Right lobe of liver (tissue), 6 donors: Measurements from ENCODE around the gene CLMN. TPM values are rescaled to one million over a fixed set of nuclear protein-coding genes. Genes with fewer than 3 reads are reported as not detected.

ENCODE experiments used
- ATAC-seq, 4 donors: fragments of 200-7000 bp; cut with Tn5 transposase; one replicate each; pipeline ENCODE4 v1.9.1; 2020; ENCODE audit warnings: mild to moderate bottlenecking in 4 of 4, moderate library complexity in 4 of 4
- DNase-seq, 3 donors: peaks; one replicate each; pipeline ENCODE4 v3.0.0-alpha.2; 2020
- H3K27ac ChIP-seq, 3 donors: fragments of 200-600 bp; one replicate each; pipeline ENCODE4 v1.8.0; 2022
- H3K27me3 ChIP-seq, 2 donors: fragments of 200-600 bp; one replicate each; pipeline ENCODE4 v1.8.0; 2022
- H3K36me3 ChIP-seq, 4 donors: fragments of 200-600 bp; sonication (generic) in 1 of 4; one replicate each; pipeline versions ENCODE4 v1.5.1 to v1.8.0; 2017 to 2022; ENCODE audit warnings: control low read depth in 1 of 4
- H3K4me1 ChIP-seq, 4 donors: fragments of 200-600 bp; sonication (generic) in 1 of 4; one replicate each; pipeline versions ENCODE4 v1.5.1 to v1.8.0; 2017 to 2022; ENCODE audit warnings: control low read depth in 1 of 4
- H3K4me3 ChIP-seq, 3 donors: fragments of 200-600 bp; one replicate each; pipeline ENCODE4 v1.8.0; 2022
- H3K9me3 ChIP-seq, 4 donors: fragments of 200-600 bp; sonication (generic) in 1 of 4; one replicate each; pipeline versions ENCODE4 v1.5.1 to v1.8.0; 2017 to 2022; ENCODE audit warnings: control low read depth in 1 of 4
- POLR2A ChIP-seq: fragments of 450-650 bp; IDR thresholded peaks from one replicate; pipeline ENCODE4 v1.6.1; 2017; ENCODE audit warnings: antibody characterized with exemption, mild to moderate bottlenecking
- WGBS: methylation state at CpG from one replicate; pipeline ENCODE4 v1.1.6; 2018; ENCODE audit warnings: low coverage, low lambda C conversion rate; ENCODE audit not compliant: insufficient coverage; ENCODE audit errors: missing lambda C conversion rate; 5-methylcytosine and 5-hydroxymethylcytosine counted together
- intact Hi-C, 2 donors: fragments of 100-400 bp; cut with DNase I; formaldehyde crosslinking; loops; one replicate each; pipeline versions ENCODE4 v1.11.2 to v1.14.1; 2022
- total RNA-seq, 6 experiments: library from RNA; depleted of rRNA in 2 of 6; stranded (reverse); fragments of >200 nt in 2 of 6; fragmentation: NEBNext Ultra II Directional in 3 of 6; extraction: Animal tissue kit (Norgen Biotek cat#: 25700) in 3 of 6; gene quantifications; one replicate each; pipeline versions ENCODE4 v1.1.0 to v1.2.4, GENCODE V29; 2016 to 2023
- TF ChIP-seq, protein P1 (sequence below), 4 donors: fragments of 200-600 bp in 3 of 4; fragments of 450-650 bp in 1 of 4; IDR thresholded peaks; one replicate each; pipeline versions ENCODE4 v1.5.1 to v1.8.0; 2016 to 2022; ENCODE audit warnings: antibody characterized with exemption in 4 of 4, mild to moderate bottlenecking in 2 of 4
- donor health status: DM: no; HTN: yes; CAD: no.
- donor health status: DM: no; HTN: no; CAD: no.
- donor health status: DM: no; HTN: no; CAD: no.
- donor health status: DM: no; HTN: yes; CAD: no.
- donor health status: DM: no; HTN: yes; CAD: no.

CLMN gene
- total RNA-seq, 6 experiments from 2014 or later, result 18.4 to 91.8 (median 47.8) TPM

DNA sequence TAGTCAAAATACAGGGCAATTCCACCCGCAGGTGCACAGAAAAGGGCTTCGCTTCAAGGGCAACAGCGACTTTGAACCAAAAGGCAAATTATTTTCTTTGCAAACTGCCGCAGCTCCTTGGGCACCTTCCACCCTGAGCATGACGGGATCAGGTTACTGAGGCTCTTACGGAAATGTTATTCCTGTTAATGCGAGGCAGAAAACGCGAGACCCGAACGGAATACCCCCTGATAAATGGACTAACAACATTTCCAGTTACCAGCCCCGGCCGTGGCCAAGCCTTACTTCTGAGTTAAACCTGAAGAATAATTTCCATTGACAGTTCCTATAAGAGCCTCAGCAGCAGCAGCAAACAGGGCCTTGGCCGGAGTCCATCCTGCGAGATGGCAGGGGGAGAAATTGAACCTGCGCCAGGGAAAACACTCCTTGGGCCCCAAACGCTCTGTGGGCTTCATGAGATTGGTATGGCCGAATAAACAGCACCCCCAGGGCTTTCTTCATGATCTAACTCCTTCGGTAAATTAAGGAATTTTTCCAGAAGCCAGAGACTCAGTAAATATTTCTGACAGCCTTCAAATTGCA is 92.3 kb downstream of the CLMN start:
- 69% methylated on average over 18 of the region's 19 CpGs for WGBS
- H3K27me3 ChIP-seq, result no peaks in the 10 kb centered on the region
- TF ChIP-seq, protein P1, sequence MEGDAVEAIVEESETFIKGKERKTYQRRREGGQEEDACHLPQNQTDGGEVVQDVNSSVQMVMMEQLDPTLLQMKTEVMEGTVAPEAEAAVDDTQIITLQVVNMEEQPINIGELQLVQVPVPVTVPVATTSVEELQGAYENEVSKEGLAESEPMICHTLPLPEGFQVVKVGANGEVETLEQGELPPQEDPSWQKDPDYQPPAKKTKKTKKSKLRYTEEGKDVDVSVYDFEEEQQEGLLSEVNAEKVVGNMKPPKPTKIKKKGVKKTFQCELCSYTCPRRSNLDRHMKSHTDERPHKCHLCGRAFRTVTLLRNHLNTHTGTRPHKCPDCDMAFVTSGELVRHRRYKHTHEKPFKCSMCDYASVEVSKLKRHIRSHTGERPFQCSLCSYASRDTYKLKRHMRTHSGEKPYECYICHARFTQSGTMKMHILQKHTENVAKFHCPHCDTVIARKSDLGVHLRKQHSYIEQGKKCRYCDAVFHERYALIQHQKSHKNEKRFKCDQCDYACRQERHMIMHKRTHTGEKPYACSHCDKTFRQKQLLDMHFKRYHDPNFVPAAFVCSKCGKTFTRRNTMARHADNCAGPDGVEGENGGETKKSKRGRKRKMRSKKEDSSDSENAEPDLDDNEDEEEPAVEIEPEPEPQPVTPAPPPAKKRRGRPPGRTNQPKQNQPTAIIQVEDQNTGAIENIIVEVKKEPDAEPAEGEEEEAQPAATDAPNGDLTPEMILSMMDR (IDR thresholded peaks at IDR 0.05), result no peak
- TF ChIP-seq POLR2A, result no peak
- peak overlapping the region; percentile 38 to 93 (median 81) for H3K27ac ChIP-seq
- H3K9me3 ChIP-seq, result no peaks in the 10 kb centered on the region
- no peaks in the 10 kb centered on the region for H3K36me3 ChIP-seq
- peaks cover 0 to 49% (median 16%) of the 10 kb centered on the region in 4 donors for H3K4me1 ChIP-seq
- intact Hi-C loops, result loop anchor here in 1 of 2 donors (10.0 kb wide), 1 partner anchor 77 kb away; no protein-coding TSS in a partner anchor
- DNase-seq (no peak), ATAC-seq (no peak)
- no peak overlapping the region for H3K4me3 ChIP-seq

DNA sequence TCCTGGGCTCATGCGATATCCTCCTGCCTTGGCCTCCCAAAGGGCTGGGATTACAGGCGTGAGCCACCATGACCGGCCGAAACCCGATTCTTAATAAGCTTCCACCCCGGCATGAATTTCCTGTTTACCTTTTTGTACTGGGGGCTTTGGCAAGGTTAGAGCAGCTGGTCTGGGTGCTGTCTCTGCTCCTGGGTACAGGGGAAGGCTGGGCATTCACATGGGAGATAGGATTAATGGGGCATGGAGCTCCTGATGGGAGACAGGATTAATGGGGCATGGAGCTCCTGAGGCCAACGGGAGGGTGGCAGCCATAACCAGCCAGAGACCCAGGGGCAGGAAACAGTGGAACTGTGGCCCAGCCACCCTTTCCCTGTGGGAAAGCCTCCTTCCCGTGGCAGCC is 92.9 kb downstream of the CLMN start:
- Histone ChIP-seq H3K4me1 (peaks cover 0 to 49% (median 19%) of the 10 kb centered on the region in 4 donors), H3K36me3 (no peaks in the 10 kb centered on the region), H3K27me3 (no peaks in the 10 kb centered on the region), H3K9me3 (no peaks in the 10 kb centered on the region), H3K27ac (peak overlapping the region in 2 of 3 donors; percentile 81 to 93), H3K4me3 (no peak overlapping the region)
- ATAC-seq, result no peak
- WGBS, result 75% methylated on average over 4 of the region's 8 CpGs
- intact Hi-C loops, result loop anchor here in 1 of 2 donors (10.0 kb wide), 1 partner anchor 78 kb away; no protein-coding TSS in a partner anchor
- no peak for DNase-seq
- TF ChIP-seq, protein P1 (IDR thresholded peaks at IDR 0.05), result no peak

DNA sequence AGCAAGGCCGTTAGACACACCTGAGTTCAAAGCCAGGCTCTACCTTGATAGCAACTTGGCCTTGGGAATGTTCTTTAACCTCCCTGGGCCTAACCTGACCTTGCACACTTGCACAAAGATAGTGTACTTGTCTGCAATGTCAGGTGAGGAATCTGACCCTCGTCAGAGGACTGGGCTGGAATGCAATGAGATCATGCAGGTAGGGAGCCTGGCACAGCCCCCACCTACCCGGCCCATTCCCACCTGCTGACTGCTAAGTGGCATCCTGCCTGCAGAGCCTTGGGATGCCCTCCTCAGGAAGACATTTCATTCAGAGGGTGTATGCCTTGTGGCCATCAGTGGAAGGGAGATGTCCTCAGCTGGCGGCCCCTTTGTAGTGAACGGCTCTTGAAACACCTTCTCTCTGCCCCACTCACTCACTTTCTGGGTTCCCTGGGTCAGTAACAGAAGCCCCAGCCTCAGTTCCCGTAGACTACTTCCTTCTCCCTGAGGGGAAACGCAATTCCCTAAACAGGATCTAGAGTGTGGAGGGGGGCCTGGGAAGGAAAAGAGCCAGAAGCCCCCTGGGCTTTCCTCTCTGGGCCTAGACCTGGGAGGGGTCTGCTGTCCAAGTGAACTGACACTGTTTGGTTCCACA is 94.3 kb downstream of the CLMN start:
- no peaks in the 10 kb centered on the region for H3K36me3 ChIP-seq
- peak in 1 of 4 donors; percentile 3 for ATAC-seq
- 20% methylated on average over 2 of the region's 7 CpGs for WGBS
- DNase-seq, result no peak
- H3K4me1 ChIP-seq, result peaks cover 0 to 53% (median 25%) of the 10 kb centered on the region in 4 donors
- intact Hi-C loops, result loop anchor here in 1 of 2 donors (10.0 kb wide), 1 partner anchor 79 kb away; no protein-coding TSS in a partner anchor
- no peak overlapping the region for H3K4me3 ChIP-seq
- no peaks in the 10 kb centered on the region for H3K9me3 ChIP-seq
- H3K27me3 ChIP-seq, result no peaks in the 10 kb centered on the region
- peak overlapping the region in 2 of 3 donors; percentile 92 for H3K27ac ChIP-seq
- TF ChIP-seq, protein P1 (IDR thresholded peaks at IDR 0.05), result no peak
- no peak for TF ChIP-seq POLR2A

DNA sequence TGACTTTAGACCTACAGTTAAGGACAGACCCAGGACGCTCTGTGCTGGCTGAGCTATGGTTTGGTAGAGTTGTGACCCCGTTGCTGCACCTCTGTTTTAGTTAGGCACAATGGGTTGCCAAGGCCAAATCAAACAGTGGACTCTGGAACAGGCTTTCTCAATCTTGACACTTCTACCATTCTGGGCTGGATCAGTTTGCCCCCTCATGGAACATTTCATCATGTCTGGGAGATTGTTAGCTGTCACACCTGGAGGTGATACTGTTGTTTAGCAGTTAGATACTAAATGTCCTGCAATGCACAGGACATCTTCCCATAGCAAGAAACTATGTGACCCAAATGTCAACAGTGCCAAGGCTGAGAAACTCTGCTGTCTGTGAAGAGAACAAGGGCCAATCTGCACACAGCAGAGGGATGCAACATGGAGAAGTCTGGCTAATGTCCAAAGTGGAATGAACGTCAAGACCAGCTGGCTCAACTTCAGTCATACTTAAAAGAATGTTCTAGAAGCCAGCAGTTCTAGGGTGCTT is 96.8 kb downstream of the CLMN start:
- peak overlapping the region; percentile 16 to 92 (median 92) for H3K27ac ChIP-seq
- ATAC-seq, result peak; percentile 73 to 93 (median 85)
- WGBS, result 21% methylated on average over 3 of the region's 3 CpGs

More for the DNA sequence above, 96.8 kb downstream of the CLMN start:
- Histone ChIP-seq H3K4me1 (peaks cover 0 to 44% (median 22%) of the 10 kb centered on the region in 4 donors), H3K27me3 (no peaks in the 10 kb centered on the region), H3K36me3 (no peaks in the 10 kb centered on the region), H3K9me3 (no peaks in the 10 kb centered on the region), H3K4me3 (no peak overlapping the region)
- TF ChIP-seq, protein P1 (IDR thresholded peaks at IDR 0.05), result no peak
- no peak for TF ChIP-seq POLR2A
- intact Hi-C loops, result loop anchor here in 1 of 2 donors (10.0 kb wide), 1 partner anchor 82 kb away; no protein-coding TSS in a partner anchor
- peak in 2 of 3 donors; percentile 79 to 90 for DNase-seq
